HEK293T (cell line): ENCODE data around the gene RSPH6A.

Experiments used
- BHLHE40 ChIP-seq: fragments of 450-650 bp; IDR thresholded peaks from 2 replicates; pipeline ENCODE4 v1.6.1; 2016; ENCODE audit warnings: mild to moderate bottlenecking, moderate library complexity, borderline replicate concordance
- FOXK2 ChIP-seq: fragments of 450-650 bp; IDR thresholded peaks from 2 replicates; pipeline ENCODE4 v1.6.1; 2016; ENCODE audit warnings: mild to moderate bottlenecking
- LEF1 ChIP-seq: fragments of 450-650 bp; IDR thresholded peaks from 2 replicates; pipeline ENCODE4 v1.6.1; 2017; ENCODE audit warnings: mild to moderate bottlenecking, borderline replicate concordance
- SP1 ChIP-seq: fragments of 450-650 bp; IDR thresholded peaks from 2 replicates; pipeline ENCODE4 v1.6.1; 2017
- SUZ12 ChIP-seq: fragments of 450-650 bp; IDR thresholded peaks from 2 replicates; pipeline ENCODE4 v1.6.1; 2016; ENCODE audit warnings: mild to moderate bottlenecking

DNA sequence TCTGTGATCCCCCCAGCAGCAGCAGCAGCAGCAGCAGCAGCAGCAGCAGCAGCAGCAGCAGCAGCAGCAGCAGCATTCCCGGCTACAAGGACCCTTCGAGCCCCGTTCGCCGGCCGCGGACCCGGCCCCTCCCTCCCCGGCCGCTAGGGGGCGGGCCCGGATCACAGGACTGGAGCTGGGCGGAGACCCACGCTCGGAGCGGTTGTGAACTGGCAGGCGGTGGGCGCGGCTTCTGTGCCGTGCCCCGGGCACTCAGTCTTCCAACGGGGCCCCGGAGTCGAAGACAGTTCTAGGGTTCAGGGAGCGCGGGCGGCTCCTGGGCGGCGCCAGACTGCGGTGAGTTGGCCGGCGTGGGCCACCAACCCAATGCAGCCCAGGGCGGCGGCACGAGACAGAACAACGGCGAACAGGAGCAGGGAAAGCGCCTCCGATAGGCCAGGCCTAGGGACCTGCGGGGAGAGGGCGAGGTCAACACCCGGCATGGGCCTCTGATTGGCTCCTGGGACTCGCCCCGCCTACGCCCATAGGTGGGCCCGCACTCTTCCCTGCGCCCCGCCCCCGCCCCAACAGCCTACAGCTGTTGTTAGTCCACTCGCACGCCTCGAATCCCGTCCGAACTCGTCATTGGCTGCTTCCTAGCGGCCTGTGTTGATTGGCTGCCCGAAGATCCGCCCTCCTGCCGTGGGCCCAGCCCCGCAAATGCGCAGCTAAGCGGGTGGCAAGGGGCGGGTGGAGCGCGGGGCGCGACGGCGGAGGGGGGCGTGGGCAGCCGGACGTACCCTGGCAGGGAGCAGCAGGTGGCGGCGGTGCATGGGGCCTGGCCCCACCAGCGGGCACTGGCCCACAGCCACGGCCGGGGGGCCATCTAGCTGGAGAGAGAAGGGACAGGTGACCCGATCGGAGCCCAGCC is 44.7 kb downstream of the RSPH6A start:
- TF ChIP-seq SUZ12 (no peak), SP1 (no peak), LEF1 (no peak), BHLHE40 (no peak), FOXK2 (no peak)
